ENCODE results near the gene KRTAP9-7. TPM values are rescaled to one million over a fixed set of nuclear protein-coding genes. Genes with fewer than 3 reads are reported as not detected.
"Not testable (repeated sequence)": the region's sequence is repeated elsewhere in the genome, so short reads cannot be mapped to it uniquely, and the experiment has no call there.

The KRTAP9-7 gene
- polyA plus RNA-seq, 1 donor = not detected

DNA sequence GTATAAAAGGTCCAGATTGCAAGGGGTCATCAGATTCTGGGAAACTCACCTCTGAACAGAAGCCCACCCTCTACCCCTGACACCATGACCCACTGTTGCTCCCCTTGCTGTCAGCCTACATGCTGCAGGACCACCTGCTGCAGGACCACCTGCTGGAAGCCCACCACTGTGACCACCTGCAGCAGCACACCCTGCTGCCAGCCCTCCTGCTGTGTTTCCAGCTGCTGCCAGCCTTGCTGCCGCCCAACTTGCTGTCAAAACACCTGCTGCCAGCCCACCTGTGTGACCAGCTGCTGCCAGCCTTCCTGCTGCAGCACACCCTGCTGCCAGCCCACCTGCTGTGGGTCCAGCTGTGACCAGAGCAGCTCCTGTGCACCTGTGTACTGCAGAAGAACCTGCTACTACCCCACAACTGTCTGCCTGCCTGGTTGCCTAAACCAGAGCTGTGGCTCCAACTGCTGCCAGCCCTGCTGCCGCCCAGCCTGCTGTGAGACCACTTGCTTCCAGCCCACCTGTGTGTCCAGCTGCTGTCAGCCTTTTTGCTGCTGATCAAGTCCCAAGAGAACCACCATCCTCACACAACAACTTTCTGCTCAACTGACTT lies 25.8 kb upstream of the KRTAP9-7 start, which contains the start of gene KRTAP9-4:
KRTAP9-4 (plus strand) TSS at position 51 of the 604 bp plus-strand sequence; CDS start at position 85, 34 bp downstream.
- H3K4me3 ChIP-seq (ENCODE audit: low read length); H3K36me3 ChIP-seq (ENCODE audit: control insufficient read depth, insufficient read depth, low read length); H3K9me3 ChIP-seq (ENCODE audit: control insufficient read depth, low read depth, low read length); H3K27ac ChIP-seq (ENCODE audit: low read length); H3K4me1 ChIP-seq (ENCODE audit: control insufficient read depth, insufficient read depth, low read length); DNase-seq: not testable (repeated sequence)
- peaks cover 13% of the 10 kb centered on the region for H3K27me3 ChIP-seq (ENCODE audit: control insufficient read depth, insufficient read depth, low read length)
- no CpG with 5 or more reads among the region's 2 CpGs for WGBS (ENCODE audit: insufficient coverage, low lambda C conversion rate)

DNA sequence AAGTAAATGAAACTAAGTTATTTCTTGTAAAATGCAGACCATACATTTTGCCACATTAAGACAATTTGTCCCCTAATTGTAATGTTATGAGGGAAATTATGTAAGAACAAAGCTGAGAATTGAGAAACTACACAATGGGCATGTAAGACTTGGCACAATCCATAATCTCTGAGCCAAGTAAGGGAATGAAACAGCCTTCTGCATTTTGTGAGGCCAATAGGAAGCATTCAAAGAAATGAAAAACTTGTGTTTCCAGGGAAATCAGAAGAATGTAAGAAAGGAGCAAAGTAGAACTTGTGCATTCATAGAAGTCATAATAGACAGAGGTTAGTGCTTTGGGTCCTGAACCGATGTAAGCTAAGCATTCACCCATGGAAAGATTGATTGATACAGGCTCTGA lies 24.2 kb upstream of the KRTAP9-7 start:
- Histone ChIP-seq H3K9me3 (ENCODE audit: control insufficient read depth, low read depth, low read length) (no peaks in the 10 kb centered on the region), H3K27me3 (ENCODE audit: control insufficient read depth, insufficient read depth, low read length) (peaks cover 13% of the 10 kb centered on the region), H3K27ac (ENCODE audit: low read length) (no peak overlapping the region), H3K36me3 (ENCODE audit: control insufficient read depth, insufficient read depth, low read length) (no peaks in the 10 kb centered on the region), H3K4me1 (ENCODE audit: control insufficient read depth, insufficient read depth, low read length) (no peaks in the 10 kb centered on the region), H3K4me3 (ENCODE audit: low read length) (no peak overlapping the region)
- no CpG with 5 or more reads among the region's 1 CpG for WGBS (ENCODE audit: insufficient coverage, low lambda C conversion rate)
- no peak for DNase-seq

DNA sequence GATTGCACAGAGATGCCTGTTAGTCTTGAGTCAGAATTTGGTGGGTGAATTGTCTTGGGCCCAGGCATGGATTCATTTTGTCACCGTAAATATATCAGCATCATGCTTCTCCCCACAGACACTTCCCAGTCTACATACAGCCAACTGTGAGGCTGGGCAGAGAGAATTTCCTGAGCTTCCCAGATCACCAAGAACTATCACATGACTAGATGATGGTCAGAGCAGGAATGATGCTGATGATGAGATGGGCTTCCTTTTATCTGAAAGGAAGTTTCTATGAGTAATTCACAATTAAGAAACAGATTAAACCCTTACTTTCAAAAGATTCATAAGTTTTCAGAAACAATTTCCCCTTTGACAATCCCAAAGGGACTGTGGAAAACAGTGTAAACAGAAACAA lies 20.6 kb upstream of the KRTAP9-7 start:
- DNase-seq = no peak

DNA sequence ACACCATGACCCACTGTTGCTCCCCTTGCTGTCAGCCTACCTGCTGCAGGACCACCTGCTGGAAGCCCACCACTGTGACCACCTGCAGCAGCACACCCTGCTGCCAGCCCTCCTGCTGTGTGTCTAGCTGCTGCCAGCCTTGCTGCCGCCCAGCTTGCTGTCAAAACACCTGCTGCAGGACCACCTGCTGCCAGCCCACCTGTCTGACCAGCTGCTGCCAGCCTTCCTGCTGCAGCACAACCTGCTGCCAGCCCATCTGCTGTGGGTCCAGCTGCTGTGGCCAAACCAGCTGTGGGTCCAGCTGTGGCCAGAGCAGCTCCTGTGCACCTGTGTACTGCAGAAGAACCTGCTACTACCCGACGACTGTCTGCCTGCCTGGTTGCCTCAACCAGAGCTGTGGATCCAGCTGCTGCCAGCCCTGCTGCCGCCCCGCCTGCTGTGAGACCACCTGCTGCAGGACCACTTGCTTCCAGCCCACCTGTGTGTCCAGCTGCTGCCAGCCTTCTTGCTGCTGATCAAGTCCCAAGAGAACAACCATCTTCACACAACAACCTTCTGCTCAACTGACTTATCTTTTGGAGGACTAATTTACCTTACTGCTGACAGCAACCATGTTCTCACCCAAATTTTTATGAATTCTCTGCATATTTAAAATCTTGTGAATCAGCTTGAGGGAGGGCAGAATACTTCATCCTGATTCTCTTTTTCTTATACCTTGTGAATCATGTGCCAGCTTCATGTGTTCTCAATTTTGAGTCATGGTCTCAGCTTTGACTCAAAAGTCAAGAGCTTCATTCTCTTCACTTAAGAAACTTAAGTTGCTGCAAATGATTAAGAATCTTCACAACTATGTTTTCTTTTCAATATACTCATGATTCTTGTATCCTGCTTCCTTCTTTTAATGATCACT lies 19.9 kb upstream of the KRTAP9-7 start, which contains the start of gene KRTAP9-9:
KRTAP9-9 (plus strand) TSS at position 4 of the 910 bp plus-strand sequence.
- not testable (repeated sequence) for H3K9me3 ChIP-seq (ENCODE audit: control insufficient read depth, low read depth, low read length); H3K4me1 ChIP-seq (ENCODE audit: control insufficient read depth, insufficient read depth, low read length); H3K27ac ChIP-seq (ENCODE audit: low read length); DNase-seq; H3K4me3 ChIP-seq (ENCODE audit: low read length); H3K36me3 ChIP-seq (ENCODE audit: control insufficient read depth, insufficient read depth, low read length)
- H3K27me3 ChIP-seq (ENCODE audit: control insufficient read depth, insufficient read depth, low read length) = peaks cover 18% of the 10 kb centered on the region
- whole genome bisulfite sequencing (ENCODE audit: insufficient coverage, low lambda C conversion rate) = no CpG with 5 or more reads among the region's 5 CpGs

More for the DNA sequence above, 20.6 kb upstream of the KRTAP9-7 start:
- no CpG with 5 or more reads among the region's 1 CpG for WGBS (ENCODE audit: insufficient coverage, low lambda C conversion rate)
- Histone ChIP-seq H3K4me1 (ENCODE audit: control insufficient read depth, insufficient read depth, low read length) (no peaks in the 10 kb centered on the region), H3K36me3 (ENCODE audit: control insufficient read depth, insufficient read depth, low read length) (no peaks in the 10 kb centered on the region), H3K4me3 (ENCODE audit: low read length) (no peak overlapping the region), H3K9me3 (ENCODE audit: control insufficient read depth, low read depth, low read length) (no peaks in the 10 kb centered on the region), H3K27ac (ENCODE audit: low read length) (no peak overlapping the region), H3K27me3 (ENCODE audit: control insufficient read depth, insufficient read depth, low read length) (peaks cover 18% of the 10 kb centered on the region)

DNA sequence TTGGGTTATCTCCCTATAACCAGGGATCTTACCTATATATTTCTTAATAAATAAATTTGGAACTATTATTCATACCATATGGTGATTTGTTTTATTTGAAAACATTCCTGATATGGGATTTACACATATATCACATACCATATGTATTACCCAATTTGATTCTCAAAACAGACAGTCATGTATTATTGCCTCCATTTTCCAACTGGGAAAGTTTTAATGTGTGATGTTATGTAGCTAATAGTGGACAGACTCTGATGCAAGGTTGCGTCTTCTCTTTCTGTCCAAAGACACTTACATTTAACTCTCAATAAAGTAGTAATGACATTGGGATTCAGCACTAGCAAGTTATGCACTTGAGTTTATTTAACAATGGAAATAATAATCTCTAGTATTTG lies 19.2 kb upstream of the KRTAP9-7 start:
- H3K27me3 ChIP-seq (ENCODE audit: control insufficient read depth, insufficient read depth, low read length) = peaks cover 15% of the 10 kb centered on the region
- H3K27ac ChIP-seq (ENCODE audit: low read length) = no peak overlapping the region
- no peaks in the 10 kb centered on the region for H3K4me1 ChIP-seq (ENCODE audit: control insufficient read depth, insufficient read depth, low read length)
- no peak overlapping the region for H3K4me3 ChIP-seq (ENCODE audit: low read length)
- no peak for DNase-seq
- H3K9me3 ChIP-seq (ENCODE audit: control insufficient read depth, low read depth, low read length) = no peaks in the 10 kb centered on the region
- no CpG with 5 or more reads among the region's 1 CpG for WGBS (ENCODE audit: insufficient coverage, low lambda C conversion rate)
- H3K36me3 ChIP-seq (ENCODE audit: control insufficient read depth, insufficient read depth, low read length) = no peaks in the 10 kb centered on the region

DNA sequence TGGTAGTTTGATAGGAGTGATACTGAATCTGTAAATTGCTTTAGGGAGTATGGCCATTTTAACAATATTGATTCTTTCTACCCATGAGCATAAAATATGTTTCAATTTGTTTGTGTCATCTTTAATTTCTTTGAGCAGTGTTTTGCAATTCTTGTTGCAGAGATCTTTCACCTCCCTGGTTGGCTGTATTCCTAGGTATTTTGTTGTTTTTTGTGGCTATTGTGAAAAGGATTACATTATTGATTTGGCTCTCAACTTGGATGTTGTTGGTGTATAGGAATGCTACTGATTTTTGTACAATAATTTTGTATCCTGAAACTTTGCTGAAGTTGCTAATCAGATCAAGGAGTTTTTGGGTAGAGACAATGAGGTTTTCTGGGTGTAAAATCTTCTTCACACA lies 17.1 kb upstream of the KRTAP9-7 start:
- Histone ChIP-seq H3K4me1 (ENCODE audit: control insufficient read depth, insufficient read depth, low read length) (no peaks in the 10 kb centered on the region), H3K27ac (ENCODE audit: low read length) (no peak overlapping the region), H3K36me3 (ENCODE audit: control insufficient read depth, insufficient read depth, low read length) (no peaks in the 10 kb centered on the region), H3K4me3 (ENCODE audit: low read length) (no peak overlapping the region), H3K9me3 (ENCODE audit: control insufficient read depth, low read depth, low read length) (no peaks in the 10 kb centered on the region), H3K27me3 (ENCODE audit: control insufficient read depth, insufficient read depth, low read length) (peaks cover 11% of the 10 kb centered on the region)
- DNase-seq = no peak

DNA sequence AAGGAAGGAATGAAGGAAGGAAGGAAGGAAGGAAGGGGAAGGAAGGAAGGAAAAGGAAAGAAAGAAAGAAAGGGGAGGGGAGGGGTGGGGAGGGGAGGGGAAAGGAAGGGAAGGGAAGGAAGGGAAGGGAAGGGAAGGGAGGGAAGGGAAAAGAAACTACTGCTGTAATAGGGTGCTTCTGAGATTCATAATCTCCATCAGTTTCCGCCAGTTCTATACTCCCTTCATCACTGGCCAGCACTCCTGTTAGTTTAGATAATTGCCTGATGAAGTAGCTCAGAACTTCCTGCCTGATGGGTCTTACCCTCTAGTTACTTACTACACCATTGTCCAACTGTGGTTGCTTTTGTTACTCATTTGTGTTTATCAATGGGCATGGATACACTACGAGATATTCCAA lies 12.3 kb upstream of the KRTAP9-7 start:
- Histone ChIP-seq H3K4me1 (ENCODE audit: control insufficient read depth, insufficient read depth, low read length) (no peaks in the 10 kb centered on the region), H3K9me3 (ENCODE audit: control insufficient read depth, low read depth, low read length) (no peaks in the 10 kb centered on the region), H3K27me3 (ENCODE audit: control insufficient read depth, insufficient read depth, low read length) (peaks cover 7% of the 10 kb centered on the region), H3K4me3 (ENCODE audit: low read length) (no peak overlapping the region), H3K36me3 (ENCODE audit: control insufficient read depth, insufficient read depth, low read length) (no peaks in the 10 kb centered on the region), H3K27ac (ENCODE audit: low read length) (no peak overlapping the region)
- DNase-seq = no peak
- WGBS (ENCODE audit: insufficient coverage, low lambda C conversion rate) = no CpG with 5 or more reads among the region's 2 CpGs

DNA sequence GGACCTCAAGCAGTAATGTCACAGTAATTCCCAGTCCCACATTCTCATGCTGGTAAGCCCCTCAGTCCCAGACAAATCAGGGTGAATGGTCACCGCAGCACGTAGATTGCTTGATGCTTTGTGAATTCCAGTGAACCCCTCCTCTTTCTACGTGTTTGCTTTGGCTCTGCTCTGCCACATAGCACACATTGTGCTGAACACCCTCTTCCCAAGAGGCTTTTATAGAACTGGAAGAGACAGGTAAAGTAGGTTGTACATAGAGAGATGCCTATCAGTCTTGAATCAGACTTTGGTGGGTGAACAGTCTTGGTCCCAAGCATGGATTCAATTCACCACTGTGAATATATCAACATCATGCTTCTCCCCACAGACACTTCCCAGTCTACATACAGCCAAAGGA lies 10.9 kb upstream of the KRTAP9-7 start:
- DNase-seq = no peak
- no peak overlapping the region for H3K4me3 ChIP-seq (ENCODE audit: low read length)
- WGBS (ENCODE audit: insufficient coverage, low lambda C conversion rate) = no CpG with 5 or more reads among the region's 3 CpGs
- no peaks in the 10 kb centered on the region for H3K36me3 ChIP-seq (ENCODE audit: control insufficient read depth, insufficient read depth, low read length)
- H3K27ac ChIP-seq (ENCODE audit: low read length) = no peak overlapping the region
- H3K9me3 ChIP-seq (ENCODE audit: control insufficient read depth, low read depth, low read length) = no peaks in the 10 kb centered on the region
- no peaks in the 10 kb centered on the region for H3K4me1 ChIP-seq (ENCODE audit: control insufficient read depth, insufficient read depth, low read length)
- peaks cover 7% of the 10 kb centered on the region for H3K27me3 ChIP-seq (ENCODE audit: control insufficient read depth, insufficient read depth, low read length)

DNA sequence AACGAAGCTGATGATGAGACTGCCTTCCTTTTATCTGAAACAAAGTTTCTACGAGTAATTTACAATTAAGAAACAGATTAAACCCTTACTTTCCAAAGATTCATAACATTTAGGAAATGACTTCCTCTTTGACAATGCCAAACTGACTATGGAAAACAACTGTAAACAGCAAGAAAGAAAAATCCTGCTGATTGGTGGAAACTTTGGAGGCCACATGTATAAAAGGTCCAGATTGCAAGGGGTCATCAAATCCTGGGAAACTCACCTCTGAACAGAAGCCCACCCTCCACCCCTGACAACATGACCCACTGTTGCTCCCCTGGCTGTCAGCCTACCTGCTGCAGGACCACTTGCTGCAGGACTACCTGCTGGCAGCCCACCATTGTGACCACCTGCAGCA lies 10.4 kb upstream of the KRTAP9-7 start, which contains the start of gene KRTAP9-6:
KRTAP9-6 (plus strand) TSS at position 301 of the 400 bp plus-strand sequence; CDS start at position 301, 0 bp downstream.
- no peak within 1 kb of the TSS for H3K4me3 ChIP-seq (ENCODE audit: low read length)
- peaks cover 7% of the 10 kb centered on the region for H3K27me3 ChIP-seq (ENCODE audit: control insufficient read depth, insufficient read depth, low read length)
- H3K9me3 ChIP-seq (ENCODE audit: control insufficient read depth, low read depth, low read length) = no peaks in the 10 kb centered on the region
- no peak for DNase-seq
- WGBS (ENCODE audit: insufficient coverage, low lambda C conversion rate) = no CpG with 5 or more reads among the region's 2 CpGs
- H3K4me1 ChIP-seq (ENCODE audit: control insufficient read depth, insufficient read depth, low read length) = no peaks in the 10 kb centered on the region
- no peaks in the 10 kb centered on the region for H3K36me3 ChIP-seq (ENCODE audit: control insufficient read depth, insufficient read depth, low read length)
- no peak within 1 kb of the TSS for H3K27ac ChIP-seq (ENCODE audit: low read length)

DNA sequence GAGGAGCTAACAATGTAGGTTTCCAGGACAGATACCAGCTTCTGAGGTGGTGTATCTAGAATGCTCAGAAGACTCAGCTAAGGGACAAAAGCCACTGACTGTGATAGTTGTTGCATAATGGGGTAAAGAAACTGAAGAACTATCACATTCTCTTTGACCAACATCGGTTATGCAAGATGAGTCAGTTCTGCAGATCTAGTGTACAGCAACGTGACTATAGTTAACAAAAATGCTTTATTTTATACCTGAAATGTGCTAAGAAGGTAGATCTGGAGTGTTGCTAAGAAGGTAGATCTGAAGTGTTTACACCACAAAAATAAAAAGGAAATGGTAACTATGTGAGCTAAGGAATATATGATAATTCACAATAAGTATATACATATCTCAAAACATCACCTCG lies 7.8 kb upstream of the KRTAP9-7 start:
- no peaks in the 10 kb centered on the region for H3K9me3 ChIP-seq (ENCODE audit: control insufficient read depth, low read depth, low read length)
- peaks cover 6% of the 10 kb centered on the region for H3K27me3 ChIP-seq (ENCODE audit: control insufficient read depth, insufficient read depth, low read length)
- no CpG with 5 or more reads among the region's 3 CpGs for WGBS (ENCODE audit: insufficient coverage, low lambda C conversion rate)
- H3K27ac ChIP-seq (ENCODE audit: low read length) = no peak overlapping the region
- DNase-seq = no peak
- H3K36me3 ChIP-seq (ENCODE audit: control insufficient read depth, insufficient read depth, low read length) = no peaks in the 10 kb centered on the region
- no peaks in the 10 kb centered on the region for H3K4me1 ChIP-seq (ENCODE audit: control insufficient read depth, insufficient read depth, low read length)
- H3K4me3 ChIP-seq (ENCODE audit: low read length) = no peak overlapping the region
